Glutamatergic neuron (in vitro differentiated cells): ENCODE data around the gene CRYBG1. TPM values are rescaled to one million over a fixed set of nuclear protein-coding genes. Genes with fewer than 3 reads are reported as not detected.

Source experiments
- DNase-seq: peaks from one replicate; pipeline ENCODE4 v3.0.0; 2022
- H3K27ac Mint-ChIP-seq: one replicate; pipeline ENCODE4 v1.8.0; 2020; ENCODE audit warnings: mild to moderate bottlenecking, mixed read lengths, inconsistent platforms; ENCODE audit not compliant: unreplicated experiment
- H3K27me3 Mint-ChIP-seq: one replicate; pipeline ENCODE4 v1.8.0; 2020; ENCODE audit warnings: mild to moderate bottlenecking, moderate library complexity, mixed read lengths, inconsistent platforms; ENCODE audit not compliant: unreplicated experiment
- H3K36me3 Mint-ChIP-seq: one replicate; pipeline ENCODE4 v1.8.0; 2020; ENCODE audit warnings: mild to moderate bottlenecking, mixed read lengths, inconsistent platforms; ENCODE audit not compliant: unreplicated experiment
- H3K4me1 Mint-ChIP-seq: one replicate; pipeline ENCODE4 v1.8.0; 2020; ENCODE audit warnings: mild to moderate bottlenecking, low read depth, mixed read lengths, inconsistent platforms; ENCODE audit not compliant: unreplicated experiment
- H3K4me3 Mint-ChIP-seq: one replicate; pipeline ENCODE4 v1.8.0; 2020; ENCODE audit warnings: mild to moderate bottlenecking, mixed read lengths, inconsistent platforms; ENCODE audit not compliant: unreplicated experiment
- H3K9me3 Mint-ChIP-seq: one replicate; pipeline ENCODE4 v1.8.0; 2020; ENCODE audit warnings: mild to moderate bottlenecking, moderate library complexity, mixed read lengths, inconsistent platforms; ENCODE audit not compliant: unreplicated experiment
- total RNA-seq: library from RNA; stranded (reverse); fragmentation: NEBNext Ultra II Directional; extraction: Animal tissue kit (Norgen Biotek cat#: 25700); gene quantifications from one replicate; pipeline ENCODE4 v1.2.1, GENCODE V29; 2021; ENCODE audit not compliant: unreplicated experiment
- TF ChIP-seq, protein P1 (sequence below): fragments of 200-600 bp; sonication (generic); IDR thresholded peaks from one replicate; pipeline ENCODE4 v1.5.0; 2021; ENCODE audit not compliant: partially characterized antibody, unreplicated experiment

The CRYBG1 gene
- total RNA-seq, 1 donor from 2014 or later = 0.15 TPM

DNA sequence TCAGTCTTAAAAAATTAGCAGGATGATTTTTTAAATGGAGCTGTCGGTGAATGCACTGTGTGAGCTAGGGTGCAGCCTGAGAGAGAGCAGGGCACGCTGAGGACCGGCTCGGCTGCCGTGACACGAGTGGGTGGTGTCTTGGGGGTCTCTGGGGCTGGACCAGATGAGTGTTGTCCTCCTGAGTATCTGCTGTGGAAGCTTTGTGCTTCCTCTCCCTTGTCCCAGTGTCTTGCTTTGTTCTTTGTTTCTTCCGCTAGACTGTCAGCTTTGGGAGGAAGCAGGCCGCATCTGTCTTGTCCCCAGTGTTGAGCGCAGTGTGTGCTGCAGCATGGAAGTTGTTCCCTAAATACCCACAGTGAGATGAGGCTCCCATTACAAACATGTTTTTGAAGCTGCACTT, 179.4 kb downstream of the CRYBG1 start:
- DNase-seq = no peak
- H3K4me3 Mint-ChIP-seq = no peak overlapping the region
- H3K27ac Mint-ChIP-seq = peak overlapping the region; percentile 54
- TF ChIP-seq, protein P1, sequence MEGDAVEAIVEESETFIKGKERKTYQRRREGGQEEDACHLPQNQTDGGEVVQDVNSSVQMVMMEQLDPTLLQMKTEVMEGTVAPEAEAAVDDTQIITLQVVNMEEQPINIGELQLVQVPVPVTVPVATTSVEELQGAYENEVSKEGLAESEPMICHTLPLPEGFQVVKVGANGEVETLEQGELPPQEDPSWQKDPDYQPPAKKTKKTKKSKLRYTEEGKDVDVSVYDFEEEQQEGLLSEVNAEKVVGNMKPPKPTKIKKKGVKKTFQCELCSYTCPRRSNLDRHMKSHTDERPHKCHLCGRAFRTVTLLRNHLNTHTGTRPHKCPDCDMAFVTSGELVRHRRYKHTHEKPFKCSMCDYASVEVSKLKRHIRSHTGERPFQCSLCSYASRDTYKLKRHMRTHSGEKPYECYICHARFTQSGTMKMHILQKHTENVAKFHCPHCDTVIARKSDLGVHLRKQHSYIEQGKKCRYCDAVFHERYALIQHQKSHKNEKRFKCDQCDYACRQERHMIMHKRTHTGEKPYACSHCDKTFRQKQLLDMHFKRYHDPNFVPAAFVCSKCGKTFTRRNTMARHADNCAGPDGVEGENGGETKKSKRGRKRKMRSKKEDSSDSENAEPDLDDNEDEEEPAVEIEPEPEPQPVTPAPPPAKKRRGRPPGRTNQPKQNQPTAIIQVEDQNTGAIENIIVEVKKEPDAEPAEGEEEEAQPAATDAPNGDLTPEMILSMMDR = no peak
- no peaks in the 10 kb centered on the region for H3K27me3 Mint-ChIP-seq
- no peaks in the 10 kb centered on the region for H3K36me3 Mint-ChIP-seq
- H3K4me1 Mint-ChIP-seq = peaks cover 10% of the 10 kb centered on the region
- H3K9me3 Mint-ChIP-seq = no peaks in the 10 kb centered on the region

- TF ChIP-seq, protein P1 = no peak
- Mint-ChIP-seq H3K36me3 (no peaks in the 10 kb centered on the region), H3K4me3 (no peak overlapping the region), H3K27ac (no peak overlapping the region), H3K27me3 (peaks cover under 1% of the 10 kb centered on the region), H3K9me3 (no peaks in the 10 kb centered on the region), H3K4me1 (peaks cover 10% of the 10 kb centered on the region)
- DNase-seq = no peak
These were observed 179.9 kb downstream of the CRYBG1 start for GRCh38 chr6:106540432-106540831.

GRCh38 chr6:106540907-106541306, 180.4 kb downstream of the CRYBG1 start:
- no peak overlapping the region for H3K4me3 Mint-ChIP-seq
- DNase-seq = no peak
- no peaks in the 10 kb centered on the region for H3K36me3 Mint-ChIP-seq
- peaks cover 1% of the 10 kb centered on the region for H3K27me3 Mint-ChIP-seq
- no peak overlapping the region for H3K27ac Mint-ChIP-seq
- TF ChIP-seq, protein P1 = no peak
- peaks cover 12% of the 10 kb centered on the region for H3K4me1 Mint-ChIP-seq
- no peaks in the 10 kb centered on the region for H3K9me3 Mint-ChIP-seq

DNA sequence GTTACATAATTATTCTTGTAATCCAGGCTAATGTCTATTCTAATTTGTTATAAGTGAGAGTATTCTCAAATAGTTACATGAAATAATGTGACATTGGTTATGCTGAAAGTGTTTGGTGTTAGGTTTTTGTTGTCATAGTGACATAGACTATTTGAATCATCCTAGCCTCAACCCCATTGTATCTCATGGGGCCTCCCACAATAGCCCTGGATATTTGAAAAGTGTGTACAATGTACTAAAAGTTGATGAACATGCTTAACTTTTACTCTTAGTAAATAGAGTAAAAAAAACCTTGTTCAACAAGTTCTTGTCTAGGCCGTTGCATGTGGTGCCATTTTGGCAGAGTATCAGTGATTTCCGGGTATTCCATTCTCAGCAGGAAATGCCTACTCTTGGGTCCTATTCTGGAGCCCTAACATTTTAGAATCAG, 185.8 kb downstream of the CRYBG1 start:
- no peaks in the 10 kb centered on the region for H3K36me3 Mint-ChIP-seq
- H3K4me3 Mint-ChIP-seq = no peak overlapping the region

DNA sequence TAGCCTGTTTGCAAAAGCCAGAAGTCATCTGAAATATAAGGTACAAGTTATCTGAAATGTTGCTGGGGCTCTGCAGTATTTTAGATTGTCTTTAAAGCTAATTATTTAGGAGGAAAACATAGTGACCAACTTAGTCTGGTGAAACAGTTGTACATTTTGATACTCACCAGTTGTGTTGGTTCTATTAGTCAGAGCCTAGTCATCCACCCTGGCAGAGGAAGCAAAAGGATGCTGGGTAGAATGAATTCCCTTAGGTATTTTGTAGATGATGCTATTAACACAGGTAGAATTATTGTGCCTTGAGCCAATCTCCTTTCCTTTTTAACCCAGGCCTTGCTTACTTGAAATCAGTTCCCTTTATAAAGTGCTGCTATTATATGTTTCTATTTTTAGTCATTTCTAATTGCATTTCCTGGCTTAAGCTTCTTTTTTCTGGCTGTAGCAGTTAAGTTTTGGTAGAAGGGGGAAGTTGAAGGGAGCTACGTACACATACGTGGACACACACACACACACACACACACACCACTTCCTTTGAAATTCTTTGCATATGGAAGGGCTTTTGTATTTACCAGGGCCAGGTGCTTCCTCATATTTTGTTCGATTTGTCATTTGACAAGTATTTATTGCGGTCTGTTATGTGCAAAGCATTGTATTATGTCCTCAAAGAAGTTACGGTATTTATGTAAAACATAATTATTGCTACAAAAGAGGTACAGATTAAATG, 186.3 kb downstream of the CRYBG1 start:
- DNase-seq = no peak
- peak overlapping the region; percentile 49 for H3K27ac Mint-ChIP-seq
- peaks cover 19% of the 10 kb centered on the region for H3K4me1 Mint-ChIP-seq
- no peaks in the 10 kb centered on the region for H3K9me3 Mint-ChIP-seq
- TF ChIP-seq, protein P1 = no peak
- H3K36me3 Mint-ChIP-seq = no peaks in the 10 kb centered on the region
- peaks cover 3% of the 10 kb centered on the region for H3K27me3 Mint-ChIP-seq
- no peak overlapping the region for H3K4me3 Mint-ChIP-seq

More for the DNA sequence above, 185.8 kb downstream of the CRYBG1 start:
- peaks cover 19% of the 10 kb centered on the region for H3K4me1 Mint-ChIP-seq
- H3K27me3 Mint-ChIP-seq = peaks cover 3% of the 10 kb centered on the region
- no peak for DNase-seq
- no peaks in the 10 kb centered on the region for H3K9me3 Mint-ChIP-seq
- H3K27ac Mint-ChIP-seq = peak overlapping the region; percentile 78
- TF ChIP-seq, protein P1 = no peak
